ENCODE measurements around the gene DLGAP1.

The DLGAP1 gene

DNA sequence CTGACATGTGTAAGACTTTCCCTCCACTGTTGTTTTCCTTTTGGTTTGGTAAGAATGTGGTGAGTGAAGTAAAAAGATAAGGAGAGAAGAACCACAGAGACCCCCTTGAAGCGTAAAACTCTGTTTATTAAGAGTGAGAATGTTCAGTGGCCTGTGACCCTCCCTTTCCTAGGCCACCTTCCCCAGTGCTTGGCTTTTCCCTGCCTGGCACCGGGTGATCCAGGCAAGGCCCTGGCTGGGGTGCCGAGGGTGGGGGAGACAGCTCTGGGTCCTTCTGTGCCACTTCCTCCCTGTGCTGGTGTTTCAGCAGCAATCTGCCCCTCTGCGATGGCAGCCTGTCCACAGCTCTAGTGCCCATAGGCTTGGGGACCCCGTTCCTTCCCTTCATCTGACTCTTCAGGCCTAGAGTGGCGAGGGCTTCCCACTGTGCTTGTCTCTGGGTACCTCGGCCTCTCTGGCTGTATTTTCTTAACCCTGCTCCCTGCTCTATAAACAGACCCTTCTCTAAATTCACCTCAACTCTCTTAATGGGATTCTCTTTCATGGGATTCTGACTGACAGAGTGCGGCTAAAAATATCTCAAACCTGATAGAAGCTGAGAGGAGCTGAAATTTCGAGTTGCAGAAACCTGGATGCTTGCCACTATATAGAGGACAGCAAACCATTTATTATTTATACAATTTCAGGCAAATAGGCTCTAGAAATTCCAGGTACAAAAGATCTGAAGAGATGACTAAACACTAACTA, 461.0 kb downstream of the DLGAP1 start:
- no peaks in the 10 kb centered on the region for H3K36me3 Mint-ChIP-seq
- no peak for DNase-seq
- peaks cover 12% of the 10 kb centered on the region for H3K27me3 Mint-ChIP-seq
- H3K4me3 Mint-ChIP-seq: no peak overlapping the region
- H3K4me1 Mint-ChIP-seq: no peaks in the 10 kb centered on the region
- CTCF ChIA-PET: interaction anchor here (1.1 to 3.1 kb wide), 10 partner anchors 9 to 712 kb away, joined by 3 to 46 read pairs (median 4); no protein-coding TSS in a partner anchor
- no peaks in the 10 kb centered on the region for H3K9me3 Mint-ChIP-seq
- no peak overlapping the region for H3K27ac Mint-ChIP-seq

DNA sequence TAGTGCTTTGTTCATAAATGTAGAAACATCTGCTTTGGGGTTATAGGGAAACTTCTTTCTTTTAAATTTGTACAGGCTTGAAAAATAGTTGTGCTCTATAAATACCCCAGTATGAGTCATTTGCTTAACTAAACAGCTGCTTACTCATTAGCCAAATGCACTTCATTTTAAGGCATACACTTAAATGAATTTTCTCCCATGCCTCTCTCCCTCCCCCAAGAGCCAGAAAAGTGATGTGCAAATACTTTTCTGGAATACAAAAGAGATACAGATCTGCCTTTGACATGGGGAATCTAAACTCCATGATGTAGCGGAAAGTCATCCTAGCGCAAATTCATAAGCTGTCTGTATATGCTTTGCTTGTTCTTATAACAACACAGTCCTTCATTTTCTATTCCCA, 469.4 kb downstream of the DLGAP1 start:
- CTCF ChIA-PET: interaction anchor here (0.6 to 1.9 kb wide), 3 partner anchors 10 to 1246 kb away, joined by 3 to 14 read pairs (median 4); no protein-coding TSS in a partner anchor
- Mint-ChIP-seq H3K4me3 (no peak overlapping the region), H3K27me3 (no peaks in the 10 kb centered on the region), H3K27ac (no peak overlapping the region), H3K9me3 (no peaks in the 10 kb centered on the region), H3K4me1 (peaks cover 10% of the 10 kb centered on the region), H3K36me3 (peaks cover 1% of the 10 kb centered on the region)
- no peak for DNase-seq

- peak overlapping the region; percentile 42 for H3K27ac Mint-ChIP-seq
- DNase-seq: no peak
These were observed 470.1 kb downstream of the DLGAP1 start for GRCh38 chr18:3985020-3985419.

GRCh38 chr18:3984163-3984757, 470.8 kb downstream of the DLGAP1 start:
- DNase-seq: no peak
- no peaks in the 10 kb centered on the region for H3K27me3 Mint-ChIP-seq
- H3K27ac Mint-ChIP-seq: peak overlapping the region; percentile 42
- H3K4me1 Mint-ChIP-seq: peaks cover 10% of the 10 kb centered on the region
- H3K36me3 Mint-ChIP-seq: peaks cover 1% of the 10 kb centered on the region
- CTCF ChIA-PET: interaction anchor here (1.0 to 1.9 kb wide), 3 partner anchors 11 to 213 kb away, joined by 3 to 14 read pairs (median 5); no protein-coding TSS in a partner anchor
- H3K4me3 Mint-ChIP-seq: no peak overlapping the region
- peaks cover 2% of the 10 kb centered on the region for H3K9me3 Mint-ChIP-seq

More at GRCh38 chr18:3985020-3985419, 470.1 kb downstream of the DLGAP1 start:
- no peak overlapping the region for H3K4me3 Mint-ChIP-seq
- H3K36me3 Mint-ChIP-seq: peaks cover 1% of the 10 kb centered on the region
- CTCF ChIA-PET: interaction anchor here (1.9 kb wide), 1 partner anchor 10 kb away, joined by 14 read pairs; no protein-coding TSS in a partner anchor
- H3K9me3 Mint-ChIP-seq: no peaks in the 10 kb centered on the region
- H3K4me1 Mint-ChIP-seq: peaks cover 10% of the 10 kb centered on the region
- no peaks in the 10 kb centered on the region for H3K27me3 Mint-ChIP-seq

DNA sequence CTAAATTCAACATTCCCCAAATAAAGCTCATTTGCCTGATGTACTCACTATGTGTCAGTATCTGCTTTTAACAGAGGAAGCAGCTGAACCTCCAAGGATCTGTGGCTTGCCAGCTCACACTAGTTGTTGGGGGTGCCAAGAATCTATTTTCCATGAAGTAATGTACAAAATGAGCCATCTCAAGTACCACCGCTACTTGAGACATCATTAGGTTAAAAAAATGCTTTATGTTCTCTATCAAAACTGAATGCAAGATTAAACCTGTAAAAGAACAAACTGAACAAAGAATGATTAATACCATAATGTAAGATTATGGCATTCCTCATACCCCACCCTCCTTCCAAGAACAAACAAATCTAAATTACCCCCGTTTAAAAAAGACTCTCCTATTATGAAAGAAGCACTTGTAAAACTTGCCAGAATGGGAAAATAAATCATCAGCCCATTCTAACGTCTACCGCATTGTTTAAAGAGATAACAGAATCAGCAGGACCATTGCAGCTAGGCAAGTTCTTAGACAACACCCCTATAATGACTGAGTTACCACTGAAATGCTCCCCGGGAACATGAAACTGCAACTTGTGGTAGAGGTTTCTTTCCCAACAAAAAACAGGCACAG, 471.6 kb downstream of the DLGAP1 start:
- DNase-seq: no peak
- H3K4me1 Mint-ChIP-seq: peaks cover 10% of the 10 kb centered on the region
- no peak overlapping the region for H3K27ac Mint-ChIP-seq
- peaks cover 3% of the 10 kb centered on the region for H3K9me3 Mint-ChIP-seq
- CTCF ChIA-PET: interaction anchor here (1.0 kb wide), 1 partner anchor 12 kb away, joined by 5 read pairs; no protein-coding TSS in a partner anchor
- no peaks in the 10 kb centered on the region for H3K27me3 Mint-ChIP-seq
- no peak overlapping the region for H3K4me3 Mint-ChIP-seq
- peaks cover 1% of the 10 kb centered on the region for H3K36me3 Mint-ChIP-seq

DNA sequence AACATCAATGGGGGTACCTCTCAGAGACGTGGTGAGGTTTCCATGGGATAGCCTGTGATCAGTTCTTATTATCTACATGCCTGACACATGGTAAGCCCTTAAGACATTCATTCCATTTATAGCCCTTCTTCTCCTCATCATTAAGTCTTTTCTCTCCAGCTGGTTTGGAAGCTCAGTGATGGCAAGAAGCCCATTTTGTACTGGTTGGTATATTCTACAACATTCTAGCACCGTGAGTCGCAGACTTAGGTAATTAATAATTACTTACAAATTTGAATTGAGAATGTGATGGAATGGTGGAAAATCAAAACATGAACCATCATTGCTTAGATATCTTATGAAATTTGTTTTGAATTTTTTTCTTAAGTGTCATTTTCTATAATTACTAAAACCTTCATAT, 472.6 kb downstream of the DLGAP1 start:
- Mint-ChIP-seq H3K4me1 (peaks cover 10% of the 10 kb centered on the region), H3K27ac (no peak overlapping the region), H3K9me3 (peaks cover 3% of the 10 kb centered on the region), H3K27me3 (no peaks in the 10 kb centered on the region), H3K4me3 (no peak overlapping the region), H3K36me3 (peaks cover 1% of the 10 kb centered on the region)
- CTCF ChIA-PET: no interaction called here
- DNase-seq: no peak

GRCh38 chr18:3979024-3979423, 476.1 kb downstream of the DLGAP1 start:
- Mint-ChIP-seq H3K27ac (no peak overlapping the region), H3K36me3 (no peaks in the 10 kb centered on the region), H3K27me3 (no peaks in the 10 kb centered on the region), H3K4me1 (no peaks in the 10 kb centered on the region), H3K4me3 (no peak overlapping the region), H3K9me3 (peaks cover 3% of the 10 kb centered on the region)
- DNase-seq: no peak
- CTCF ChIA-PET: no interaction called here

- no peak overlapping the region for H3K27ac Mint-ChIP-seq
- CTCF ChIA-PET: interaction anchor here (0.6 kb wide), 1 partner anchor 13 kb away, joined by 3 read pairs; no protein-coding TSS in a partner anchor
- H3K36me3 Mint-ChIP-seq: no peaks in the 10 kb centered on the region
- no peaks in the 10 kb centered on the region for H3K4me1 Mint-ChIP-seq
- DNase-seq: no peak
- no peaks in the 10 kb centered on the region for H3K27me3 Mint-ChIP-seq
- no peak overlapping the region for H3K4me3 Mint-ChIP-seq
- no peaks in the 10 kb centered on the region for H3K9me3 Mint-ChIP-seq
These were observed 481.8 kb downstream of the DLGAP1 start for GRCh38 chr18:3973191-3973850.

- DNase-seq: no peak
- Mint-ChIP-seq H3K36me3 (no peaks in the 10 kb centered on the region), H3K27ac (no peak overlapping the region), H3K4me1 (no peaks in the 10 kb centered on the region), H3K9me3 (no peaks in the 10 kb centered on the region), H3K27me3 (no peaks in the 10 kb centered on the region), H3K4me3 (no peak overlapping the region)
- CTCF ChIA-PET: no interaction called here
These were observed 482.7 kb downstream of the DLGAP1 start for GRCh38 chr18:3972291-3972930.

- no peaks in the 10 kb centered on the region for H3K36me3 Mint-ChIP-seq
- CTCF ChIA-PET: no interaction called here
- H3K27ac Mint-ChIP-seq: no peak overlapping the region
- H3K4me3 Mint-ChIP-seq: no peak overlapping the region
- peaks cover 4% of the 10 kb centered on the region for H3K27me3 Mint-ChIP-seq
- DNase-seq: no peak
- no peaks in the 10 kb centered on the region for H3K4me1 Mint-ChIP-seq
- H3K9me3 Mint-ChIP-seq: no peaks in the 10 kb centered on the region
These were observed 484.2 kb downstream of the DLGAP1 start for GRCh38 chr18:3970929-3971328.

- Mint-ChIP-seq H3K4me1 (no peaks in the 10 kb centered on the region), H3K27ac (no peak overlapping the region), H3K4me3 (no peak overlapping the region), H3K27me3 (peaks cover 4% of the 10 kb centered on the region), H3K36me3 (no peaks in the 10 kb centered on the region), H3K9me3 (no peaks in the 10 kb centered on the region)
- CTCF ChIA-PET: interaction anchor here (1.0 kb wide), 1 partner anchor 27 kb away, joined by 3 read pairs; no protein-coding TSS in a partner anchor
- DNase-seq: no peak
These were observed 487.5 kb downstream of the DLGAP1 start for GRCh38 chr18:3967359-3968180.

DNA sequence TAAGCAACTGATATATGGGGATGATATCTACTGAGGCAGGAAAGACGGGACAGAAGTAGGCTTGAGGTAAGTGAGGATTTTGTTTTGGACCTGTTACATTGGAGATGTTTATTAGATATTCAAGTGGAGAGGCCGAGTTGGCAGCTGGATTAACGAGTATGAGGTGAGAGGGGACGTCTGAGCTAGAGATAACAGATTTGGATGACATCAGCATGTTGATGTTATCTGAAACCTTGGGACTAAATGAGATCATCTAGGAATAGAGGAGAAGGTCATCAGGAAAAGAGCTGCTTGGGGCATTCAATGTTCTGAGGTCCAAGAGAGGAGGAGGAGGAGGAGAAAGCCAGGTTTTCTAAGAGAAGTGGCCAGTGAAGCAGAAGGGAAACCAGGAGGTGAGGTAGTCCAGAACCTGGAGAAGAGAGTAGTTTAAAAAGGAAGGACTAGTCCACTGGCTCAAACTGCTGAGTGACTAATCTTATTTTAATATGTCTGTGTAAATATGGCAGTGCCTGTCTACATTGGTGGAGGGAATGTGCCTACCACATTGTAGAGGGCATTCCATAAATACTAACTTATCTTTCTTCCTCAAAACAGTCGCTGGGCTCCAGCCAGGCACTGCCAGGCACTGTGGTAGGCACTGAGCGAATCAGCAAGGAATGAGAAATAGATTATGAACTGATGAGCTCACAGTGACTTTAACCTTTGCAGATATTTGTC, 488.3 kb downstream of the DLGAP1 start:
- Mint-ChIP-seq H3K4me3 (no peak overlapping the region), H3K4me1 (no peaks in the 10 kb centered on the region)

More for the DNA sequence above, 488.3 kb downstream of the DLGAP1 start:
- Mint-ChIP-seq H3K27me3 (peaks cover 4% of the 10 kb centered on the region), H3K27ac (no peak overlapping the region), H3K36me3 (no peaks in the 10 kb centered on the region), H3K9me3 (no peaks in the 10 kb centered on the region)
- CTCF ChIA-PET: interaction anchor here (1.0 kb wide), 1 partner anchor 28 kb away, joined by 3 read pairs; no protein-coding TSS in a partner anchor
- DNase-seq: no peak
